ENCODE measurements around the gene IBSP. TPM values are rescaled to one million over a fixed set of nuclear protein-coding genes. Genes with fewer than 3 reads are reported as not detected.

IBSP gene
- total and polyA plus RNA-seq, 9 of the 15 experiments (the other 6 are each of a cell fraction or from before 2014, with no cell fraction given), result not detected

- TF ChIP-seq, protein P1, sequence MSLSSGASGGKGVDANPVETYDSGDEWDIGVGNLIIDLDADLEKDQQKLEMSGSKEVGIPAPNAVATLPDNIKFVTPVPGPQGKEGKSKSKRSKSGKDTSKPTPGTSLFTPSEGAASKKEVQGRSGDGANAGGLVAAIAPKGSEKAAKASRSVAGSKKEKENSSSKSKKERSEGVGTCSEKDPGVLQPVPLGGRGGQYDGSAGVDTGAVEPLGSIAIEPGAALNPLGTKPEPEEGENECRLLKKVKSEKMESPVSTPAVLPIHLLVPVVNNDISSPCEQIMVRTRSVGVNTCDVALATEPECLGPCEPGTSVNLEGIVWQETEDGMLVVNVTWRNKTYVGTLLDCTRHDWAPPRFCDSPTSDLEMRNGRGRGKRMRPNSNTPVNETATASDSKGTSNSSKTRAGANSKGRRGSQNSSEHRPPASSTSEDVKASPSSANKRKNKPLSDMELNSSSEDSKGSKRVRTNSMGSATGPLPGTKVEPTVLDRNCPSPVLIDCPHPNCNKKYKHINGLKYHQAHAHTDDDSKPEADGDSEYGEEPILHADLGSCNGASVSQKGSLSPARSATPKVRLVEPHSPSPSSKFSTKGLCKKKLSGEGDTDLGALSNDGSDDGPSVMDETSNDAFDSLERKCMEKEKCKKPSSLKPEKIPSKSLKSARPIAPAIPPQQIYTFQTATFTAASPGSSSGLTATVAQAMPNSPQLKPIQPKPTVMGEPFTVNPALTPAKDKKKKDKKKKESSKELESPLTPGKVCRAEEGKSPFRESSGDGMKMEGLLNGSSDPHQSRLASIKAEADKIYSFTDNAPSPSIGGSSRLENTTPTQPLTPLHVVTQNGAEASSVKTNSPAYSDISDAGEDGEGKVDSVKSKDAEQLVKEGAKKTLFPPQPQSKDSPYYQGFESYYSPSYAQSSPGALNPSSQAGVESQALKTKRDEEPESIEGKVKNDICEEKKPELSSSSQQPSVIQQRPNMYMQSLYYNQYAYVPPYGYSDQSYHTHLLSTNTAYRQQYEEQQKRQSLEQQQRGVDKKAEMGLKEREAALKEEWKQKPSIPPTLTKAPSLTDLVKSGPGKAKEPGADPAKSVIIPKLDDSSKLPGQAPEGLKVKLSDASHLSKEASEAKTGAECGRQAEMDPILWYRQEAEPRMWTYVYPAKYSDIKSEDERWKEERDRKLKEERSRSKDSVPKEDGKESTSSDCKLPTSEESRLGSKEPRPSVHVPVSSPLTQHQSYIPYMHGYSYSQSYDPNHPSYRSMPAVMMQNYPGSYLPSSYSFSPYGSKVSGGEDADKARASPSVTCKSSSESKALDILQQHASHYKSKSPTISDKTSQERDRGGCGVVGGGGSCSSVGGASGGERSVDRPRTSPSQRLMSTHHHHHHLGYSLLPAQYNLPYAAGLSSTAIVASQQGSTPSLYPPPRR (CRISPR knock-in tag; IDR thresholded peaks at IDR 0.05; ENCODE audit: borderline replicate concordance), result no peak
- TF ChIP-seq EHMT2 (IDR thresholded peaks at IDR 0.05) (peak; percentile 54; the same call in 1 of the 2 replicates), SOX6 (IDR thresholded peaks at IDR 0.05) (no peak), SAFB2 (IDR thresholded peaks at IDR 0.05; ENCODE audit: borderline replicate concordance, low read depth, low read length, severe bottlenecking) (no peak), ZFPM2 (CRISPR knock-in tag; IDR thresholded peaks at IDR 0.05) (no peak), CHD2 (IDR thresholded peaks at IDR 0.05; ENCODE audit: low read depth, low read length) (peak; percentile 25; the same call in 1 of the 2 replicates), FUS (optimal IDR thresholded peaks at IDR 0.05; ENCODE audit: low read depth, low read length) (no peak), ZNF583 (CRISPR knock-in tag; IDR thresholded peaks at IDR 0.05) (0 out of 2 replicates have a peak, but pooled peaks have one; percentile 48), ZNF395 (CRISPR knock-in tag; IDR thresholded peaks at IDR 0.05) (0 out of 2 replicates have a peak, but pooled peaks have one; percentile 14), NFE2L1 (tag; IDR thresholded peaks at IDR 0.05; ENCODE audit: borderline replicate concordance, low read depth) (peak; percentile 81), JUND (IDR thresholded peaks at IDR 0.05; ENCODE audit: borderline replicate concordance, low read depth, low read length) (peak; percentile 62; the same call in 1 of the 2 replicates), JUND (tag; IDR thresholded peaks at IDR 0.05; ENCODE audit: borderline replicate concordance, low read depth, low read length) (peak; percentile 68; the same call in 2 of the 3 replicates), ZNF224 (CRISPR knock-in tag; IDR thresholded peaks at IDR 0.05) (no peak), BACH1 (tag; IDR thresholded peaks at IDR 0.05) (peak; percentile 82), ZFX (CRISPR knock-in tag; IDR thresholded peaks at IDR 0.05) (peak; percentile 41; the same call in 1 of the 2 replicates), LEF1 (IDR thresholded peaks at IDR 0.05) (peak; percentile 45; the same call in 1 of the 2 replicates), RNF2 (IDR thresholded peaks at IDR 0.05) (peak; percentile 28; the same call in 1 of the 2 replicates), SMARCA4 (IDR thresholded peaks at IDR 0.05) (peak; percentile 35; the same call in 1 of the 2 replicates), PHF20 (IDR thresholded peaks at IDR 0.05; ENCODE audit: partially characterized antibody) (no peak), YY1 (IDR thresholded peaks at IDR 0.05; ENCODE audit: borderline replicate concordance in 1 of 3, control insufficient read depth in 1 of 3, extremely low read depth in 1 of 3, insufficient read depth in 3 of 3, insufficient read length in 1 of 3, insufficient replicate concordance in 2 of 3, low read depth in 1 of 3, low read length in 2 of 3) (peak in 1 of 3 experiments; percentile 71), MAFF (IDR thresholded peaks at IDR 0.05; ENCODE audit: low read length) (peak; percentile 71)
- TF ChIP-seq, protein P2, sequence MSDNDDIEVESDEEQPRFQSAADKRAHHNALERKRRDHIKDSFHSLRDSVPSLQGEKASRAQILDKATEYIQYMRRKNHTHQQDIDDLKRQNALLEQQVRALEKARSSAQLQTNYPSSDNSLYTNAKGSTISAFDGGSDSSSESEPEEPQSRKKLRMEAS (CRISPR knock-in tag; IDR thresholded peaks at IDR 0.05), result no peak
Measured at GRCh38 chr4:87819281-87819919, 20.0 kb downstream of the IBSP start (continued).
